Keratinocyte (primary cell): ENCODE data around the gene IL5RA.

ENCODE experiments used
- EZH2 ChIP-seq: IDR thresholded peaks from one replicate; pipeline ENCODE4 v1.6.1; 2012; ENCODE audit warnings: inconsistent platforms, mild to moderate bottlenecking, low read length, moderate library complexity
- TF ChIP-seq, protein P1 (sequence below), 3 experiments: IDR thresholded peaks in 1 of 3; conservative IDR thresholded peaks in 1 of 3; optimal IDR thresholded peaks in 1 of 3; 2 replicates in 2 of 3; 3 replicates in 1 of 3; pipeline versions ENCODE3 to v1.5.1; 2011; ENCODE audit warnings: low read length in 3 of 3, mild to moderate bottlenecking in 3 of 3, moderate library complexity in 2 of 3, control low read depth in 1 of 3, inconsistent platforms in 1 of 3; ENCODE audit not compliant: insufficient read depth in 2 of 3; ENCODE audit errors: extremely low read depth in 1 of 3

DNA sequence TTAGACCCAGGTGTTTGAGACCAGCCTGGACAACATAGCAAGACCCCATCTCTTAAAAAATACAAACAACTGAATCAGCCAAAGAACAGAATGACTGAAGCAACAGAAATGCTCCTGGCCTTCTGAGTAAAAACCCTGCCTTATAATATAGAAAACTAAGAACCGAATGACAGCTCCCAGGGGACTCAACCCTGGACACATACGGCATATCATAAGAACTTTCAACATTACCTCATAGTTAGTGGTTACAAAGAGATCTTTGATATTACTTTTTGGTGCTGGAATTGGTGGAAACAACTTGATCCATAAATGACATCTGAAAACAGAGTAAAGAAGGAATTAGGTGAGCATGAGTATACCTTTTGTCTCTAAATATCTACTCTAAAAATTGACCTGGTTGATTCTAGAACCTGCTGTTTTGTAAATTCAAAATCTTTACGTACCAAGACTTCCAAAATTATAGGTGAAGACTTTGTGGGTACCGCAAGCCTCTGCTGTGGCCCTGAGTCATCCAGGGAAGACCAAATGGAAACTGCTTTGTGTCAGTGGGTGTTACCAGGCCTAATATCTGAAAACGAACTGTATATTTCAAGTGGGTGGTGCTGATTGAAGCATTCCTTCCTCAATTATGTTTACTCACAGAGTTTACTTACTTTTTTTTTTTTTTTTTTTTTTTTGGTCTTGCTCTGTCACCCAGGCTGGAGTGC is 35.5 kb downstream of the IL5RA start:
- TF ChIP-seq, protein P1, sequence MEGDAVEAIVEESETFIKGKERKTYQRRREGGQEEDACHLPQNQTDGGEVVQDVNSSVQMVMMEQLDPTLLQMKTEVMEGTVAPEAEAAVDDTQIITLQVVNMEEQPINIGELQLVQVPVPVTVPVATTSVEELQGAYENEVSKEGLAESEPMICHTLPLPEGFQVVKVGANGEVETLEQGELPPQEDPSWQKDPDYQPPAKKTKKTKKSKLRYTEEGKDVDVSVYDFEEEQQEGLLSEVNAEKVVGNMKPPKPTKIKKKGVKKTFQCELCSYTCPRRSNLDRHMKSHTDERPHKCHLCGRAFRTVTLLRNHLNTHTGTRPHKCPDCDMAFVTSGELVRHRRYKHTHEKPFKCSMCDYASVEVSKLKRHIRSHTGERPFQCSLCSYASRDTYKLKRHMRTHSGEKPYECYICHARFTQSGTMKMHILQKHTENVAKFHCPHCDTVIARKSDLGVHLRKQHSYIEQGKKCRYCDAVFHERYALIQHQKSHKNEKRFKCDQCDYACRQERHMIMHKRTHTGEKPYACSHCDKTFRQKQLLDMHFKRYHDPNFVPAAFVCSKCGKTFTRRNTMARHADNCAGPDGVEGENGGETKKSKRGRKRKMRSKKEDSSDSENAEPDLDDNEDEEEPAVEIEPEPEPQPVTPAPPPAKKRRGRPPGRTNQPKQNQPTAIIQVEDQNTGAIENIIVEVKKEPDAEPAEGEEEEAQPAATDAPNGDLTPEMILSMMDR (optimal IDR thresholded peaks at IDR 0.05 in 1 of 3, IDR thresholded peaks at IDR 0.05 in 1 of 3, conservative IDR thresholded peaks at IDR 0.05 in 1 of 3; ENCODE audit: extremely low read depth in 1 of 3, insufficient read depth in 2 of 3, low read length in 3 of 3): no peak
- TF ChIP-seq EZH2: no peak
